Vagina (tissue), 2 donors: ENCODE measurements around the gene SMC1B. TPM values are rescaled to one million over a fixed set of nuclear protein-coding genes. Genes with fewer than 3 reads are reported as not detected.

Source experiments
- DNase-seq, 2 donors: peaks; one replicate each; pipeline ENCODE4 v3.0.0-alpha.2; 2017; ENCODE audit errors: extremely low spot score in 2 of 2
- H3K27ac ChIP-seq: fragments of 200-600 bp; sonication (generic); one replicate; pipeline ENCODE4 v1.5.1; 2019
- H3K27me3 ChIP-seq: fragments of 200-600 bp; sonication (generic); one replicate; pipeline ENCODE4 v1.5.1; 2019
- H3K36me3 ChIP-seq, 2 donors: fragments of 200-600 bp; sonication (generic); one replicate each; pipeline ENCODE4 v1.5.1; 2017 to 2019
- H3K4me1 ChIP-seq: fragments of 200-600 bp; sonication (generic); one replicate; pipeline ENCODE4 v1.5.1; 2019
- H3K4me3 ChIP-seq, 2 donors: fragments of 200-600 bp; sonication (generic); 1 replicate in 1 of 2; 2 replicates in 1 of 2; pipeline ENCODE4 v1.5.1; 2016 to 2019
- H3K9me3 ChIP-seq: fragments of 200-600 bp; sonication (generic); one replicate; pipeline ENCODE4 v1.5.1; 2019
- CTCF ChIP-seq, 3 experiments: fragments of 450-650 bp in 2 of 3; fragments of 200-600 bp in 1 of 3; sonication (generic) in 1 of 3; IDR thresholded peaks; one replicate each; pipeline ENCODE4 v1.5.1; 2017 to 2019; ENCODE audit warnings: antibody characterized with exemption in 3 of 3, mild to moderate bottlenecking in 2 of 3, moderate library complexity in 2 of 3
- POLR2A ChIP-seq, 2 donors: fragments of 450-650 bp; IDR thresholded peaks; one replicate each; pipeline ENCODE4 v1.6.1; 2017; ENCODE audit warnings: antibody characterized with exemption in 2 of 2, mild to moderate bottlenecking in 2 of 2, moderate library complexity in 2 of 2
- POLR2AphosphoS5 ChIP-seq, 2 donors: sonication (generic); formaldehyde crosslinking; IDR thresholded peaks; one replicate each; pipeline ENCODE4 v1.9.0; 2017; ENCODE audit warnings: antibody characterized with exemption in 2 of 2, mild to moderate bottlenecking in 2 of 2, low read depth in 1 of 2; ENCODE audit not compliant: insufficient read depth in 1 of 2
- intact Hi-C: fragments of 100-400 bp; cut with DNase I; formaldehyde crosslinking; loops from one replicate; pipeline ENCODE4 v1.15.1; 2023
- total RNA-seq: library from RNA; depleted of rRNA; stranded (reverse); fragments of >200 nt; gene quantifications from one replicate; pipeline ENCODE4 v1.2.3, GENCODE V29; 2016

Gene SMC1B
- total RNA-seq, 1 donor from 2014 or later = not detected

GRCh38 chr22:45343143-45343542, 70.3 kb downstream of the SMC1B start:
- TF ChIP-seq POLR2A (IDR thresholded peaks at IDR 0.05) (no peak), POLR2AphosphoS5 (IDR thresholded peaks at IDR 0.05; ENCODE audit: insufficient read depth in 1 of 2, low read depth in 1 of 2) (no peak), CTCF (IDR thresholded peaks at IDR 0.05) (no peak)
- Histone ChIP-seq H3K4me3 (no peak overlapping the region), H3K27ac (no peak overlapping the region), H3K4me1 (no peaks in the 10 kb centered on the region), H3K27me3 (no peaks in the 10 kb centered on the region), H3K36me3 (peaks cover 0 to 34% of the 10 kb centered on the region in 2 donors), H3K9me3 (no peaks in the 10 kb centered on the region)
- no peak for DNase-seq
- intact Hi-C loops = no loop called here

- Histone ChIP-seq H3K4me3 (no peak overlapping the region), H3K27me3 (no peaks in the 10 kb centered on the region), H3K36me3 (peaks cover 0 to 34% of the 10 kb centered on the region in 2 donors), H3K9me3 (no peaks in the 10 kb centered on the region), H3K27ac (no peak overlapping the region), H3K4me1 (peaks cover 13% of the 10 kb centered on the region)
- TF ChIP-seq POLR2A (IDR thresholded peaks at IDR 0.05) (no peak), CTCF (IDR thresholded peaks at IDR 0.05) (no peak), POLR2AphosphoS5 (IDR thresholded peaks at IDR 0.05; ENCODE audit: insufficient read depth in 1 of 2, low read depth in 1 of 2) (no peak)
- intact Hi-C loops = no loop called here
- no peak for DNase-seq
These were observed 71.9 kb downstream of the SMC1B start for GRCh38 chr22:45341498-45341897.

- Histone ChIP-seq H3K36me3 (peaks cover 0 to 34% of the 10 kb centered on the region in 2 donors), H3K4me1 (peaks cover 22% of the 10 kb centered on the region), H3K9me3 (no peaks in the 10 kb centered on the region), H3K4me3 (no peak overlapping the region), H3K27ac (no peak overlapping the region), H3K27me3 (no peaks in the 10 kb centered on the region)
- intact Hi-C loops = no loop called here
- no peak for TF ChIP-seq CTCF (IDR thresholded peaks at IDR 0.05)
- no peak for TF ChIP-seq POLR2A (IDR thresholded peaks at IDR 0.05)
- no peak for TF ChIP-seq POLR2AphosphoS5 (IDR thresholded peaks at IDR 0.05; ENCODE audit: insufficient read depth in 1 of 2, low read depth in 1 of 2)
- no peak for DNase-seq
These were observed 73.1 kb downstream of the SMC1B start for GRCh38 chr22:45340323-45340722.

- TF ChIP-seq POLR2A (IDR thresholded peaks at IDR 0.05) (no peak), CTCF (IDR thresholded peaks at IDR 0.05) (no peak), POLR2AphosphoS5 (IDR thresholded peaks at IDR 0.05; ENCODE audit: insufficient read depth in 1 of 2, low read depth in 1 of 2) (no peak)
- no peaks in the 10 kb centered on the region for H3K9me3 ChIP-seq
- no peak for DNase-seq
- peaks cover 29% of the 10 kb centered on the region for H3K4me1 ChIP-seq
- no peak overlapping the region for H3K4me3 ChIP-seq
- no peak overlapping the region for H3K27ac ChIP-seq
- H3K36me3 ChIP-seq = peaks cover 0 to 34% of the 10 kb centered on the region in 2 donors
- intact Hi-C loops = loop anchor here (10.0 kb wide), 1 partner anchor 226 kb away; no protein-coding TSS in a partner anchor
- H3K27me3 ChIP-seq = no peaks in the 10 kb centered on the region
These were observed 74.6 kb downstream of the SMC1B start for GRCh38 chr22:45338795-45339194.

- H3K9me3 ChIP-seq = no peaks in the 10 kb centered on the region
- no peak overlapping the region for H3K27ac ChIP-seq
- H3K4me1 ChIP-seq = peaks cover 29% of the 10 kb centered on the region
- H3K36me3 ChIP-seq = peaks cover 0 to 40% of the 10 kb centered on the region in 2 donors
- TF ChIP-seq POLR2AphosphoS5 (IDR thresholded peaks at IDR 0.05; ENCODE audit: insufficient read depth in 1 of 2, low read depth in 1 of 2) (no peak), POLR2A (IDR thresholded peaks at IDR 0.05) (no peak), CTCF (IDR thresholded peaks at IDR 0.05) (no peak)
- no peak for DNase-seq
- no peaks in the 10 kb centered on the region for H3K27me3 ChIP-seq
- intact Hi-C loops = loop anchor here (10.0 kb wide), 1 partner anchor 227 kb away; no protein-coding TSS in a partner anchor
- no peak overlapping the region for H3K4me3 ChIP-seq
These were observed 75.9 kb downstream of the SMC1B start for GRCh38 chr22:45337536-45337935.
